MV-4-11 (cell line): Measurements from ENCODE around the gene MFN2.
A peak's percentile ranks its signal among the peaks of the same experiment; 100 is the strongest.
"Not testable (repeated sequence)": the region's sequence is repeated elsewhere in the genome, so short reads cannot be mapped to it uniquely, and the experiment has no call there.

Experiments used
- DNase-seq: peaks from one replicate; lab custom pipeline; 2025; lab: John Stamatoyannopoulos, UW

Gene MFN2

DNA sequence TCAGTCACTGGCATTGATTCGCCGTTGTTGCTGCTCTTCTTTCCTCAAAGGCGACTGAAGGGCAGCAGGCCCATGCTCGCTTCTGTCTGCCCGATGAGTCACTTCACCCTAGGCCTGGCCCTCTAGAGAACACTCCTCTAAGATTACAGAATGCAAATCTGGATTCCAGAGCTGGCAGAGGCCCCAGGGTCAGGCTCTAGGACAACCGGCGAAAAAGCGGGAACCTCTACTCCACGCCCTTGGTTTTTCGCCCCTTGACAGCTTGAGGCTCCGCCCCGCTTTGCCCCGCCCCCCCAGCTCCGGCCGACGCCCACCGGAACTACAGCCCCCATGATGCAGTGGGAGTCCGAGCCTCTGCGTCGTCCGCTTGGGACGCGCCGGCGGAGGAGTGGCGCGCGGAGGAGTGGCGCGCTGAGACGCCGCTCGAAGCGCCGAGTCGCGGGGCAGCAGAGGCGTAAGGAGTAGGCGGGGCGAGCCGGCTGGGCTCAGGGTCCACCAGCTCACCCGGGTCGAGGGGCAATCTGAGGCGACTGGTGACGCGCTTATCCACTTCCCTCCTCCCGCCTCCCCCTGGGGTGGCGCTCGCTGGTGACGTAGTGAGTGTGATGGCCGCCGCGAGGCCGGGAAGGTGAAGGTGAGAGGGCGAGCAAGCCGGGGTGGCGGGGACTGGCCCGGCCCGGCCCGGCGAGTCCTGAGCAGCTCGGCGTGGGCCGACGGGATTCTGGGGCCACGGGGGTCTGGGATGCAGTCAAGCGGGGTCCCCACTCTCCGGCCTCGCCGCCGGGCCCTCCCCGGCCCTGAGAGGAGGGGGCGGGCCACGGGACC is at the start of gene MFN2:
TSS of gene MFN2 (plus strand) at position 594 of the 825 bp plus-strand sequence. CDS start 8,725 bp downstream, outside the sequence.
- DNase-seq = peak; percentile 96

DNA sequence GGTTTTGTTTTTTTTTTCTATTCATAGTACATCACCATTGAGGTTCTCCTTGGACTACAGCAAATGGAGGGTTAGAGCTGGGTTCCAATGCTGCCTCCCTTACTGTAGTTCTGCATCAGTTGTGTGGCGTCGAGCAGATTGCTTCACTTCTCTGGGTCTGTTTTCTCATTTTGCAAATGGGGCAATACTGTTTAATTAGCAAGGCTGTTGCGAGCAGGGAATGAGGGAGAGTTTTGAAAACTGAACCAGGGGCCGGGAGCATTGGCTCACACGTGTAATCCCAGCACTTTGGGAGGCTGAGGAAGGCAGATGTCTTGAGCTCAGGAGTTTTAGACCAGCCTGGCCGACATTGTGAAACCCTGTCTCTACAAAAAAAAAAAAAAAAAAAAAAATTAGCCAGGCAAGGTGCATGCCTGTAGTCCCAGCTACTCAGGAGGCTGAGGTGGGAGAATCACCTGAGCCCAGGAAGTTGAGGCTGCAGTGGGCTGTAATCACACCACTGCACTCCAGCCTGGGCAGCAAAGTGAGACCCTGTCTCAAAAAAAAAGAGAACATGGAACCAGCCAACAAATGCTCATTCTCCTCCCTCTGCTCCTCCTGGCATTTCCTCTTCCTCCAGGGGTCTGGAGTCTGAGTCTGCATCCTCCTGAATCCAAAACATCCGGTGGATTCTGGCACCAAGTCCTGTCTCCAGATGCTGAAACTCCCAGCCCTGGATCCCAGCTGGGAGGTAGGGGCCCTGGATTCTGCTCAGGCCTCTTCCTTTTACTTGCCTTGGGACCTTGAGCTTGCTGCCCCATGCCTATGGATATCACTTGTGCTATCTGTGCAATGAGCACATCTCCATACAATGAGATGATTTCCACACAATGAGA is 49.4 kb upstream of the MFN2 start:
- DNase-seq = peak; percentile 9

DNA sequence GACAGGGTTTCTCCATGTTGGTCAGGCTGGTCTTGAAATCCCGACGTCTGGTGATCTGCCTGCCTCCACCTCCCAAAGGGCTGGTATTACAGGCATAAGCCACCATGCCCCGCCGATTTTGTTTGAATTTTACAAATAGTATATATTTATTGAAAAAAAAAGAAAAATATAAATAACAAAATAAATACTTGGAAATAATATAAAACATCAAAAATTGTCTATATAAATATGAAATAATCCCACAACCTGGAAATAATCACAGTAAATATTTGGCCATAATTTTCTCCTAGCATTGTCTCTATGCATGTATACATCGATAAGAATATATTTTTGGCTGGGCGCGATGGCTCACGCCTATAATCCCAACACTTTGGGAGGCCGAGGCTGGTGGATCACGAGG is 48.4 kb upstream of the MFN2 start:
- no peak for DNase-seq

DNA sequence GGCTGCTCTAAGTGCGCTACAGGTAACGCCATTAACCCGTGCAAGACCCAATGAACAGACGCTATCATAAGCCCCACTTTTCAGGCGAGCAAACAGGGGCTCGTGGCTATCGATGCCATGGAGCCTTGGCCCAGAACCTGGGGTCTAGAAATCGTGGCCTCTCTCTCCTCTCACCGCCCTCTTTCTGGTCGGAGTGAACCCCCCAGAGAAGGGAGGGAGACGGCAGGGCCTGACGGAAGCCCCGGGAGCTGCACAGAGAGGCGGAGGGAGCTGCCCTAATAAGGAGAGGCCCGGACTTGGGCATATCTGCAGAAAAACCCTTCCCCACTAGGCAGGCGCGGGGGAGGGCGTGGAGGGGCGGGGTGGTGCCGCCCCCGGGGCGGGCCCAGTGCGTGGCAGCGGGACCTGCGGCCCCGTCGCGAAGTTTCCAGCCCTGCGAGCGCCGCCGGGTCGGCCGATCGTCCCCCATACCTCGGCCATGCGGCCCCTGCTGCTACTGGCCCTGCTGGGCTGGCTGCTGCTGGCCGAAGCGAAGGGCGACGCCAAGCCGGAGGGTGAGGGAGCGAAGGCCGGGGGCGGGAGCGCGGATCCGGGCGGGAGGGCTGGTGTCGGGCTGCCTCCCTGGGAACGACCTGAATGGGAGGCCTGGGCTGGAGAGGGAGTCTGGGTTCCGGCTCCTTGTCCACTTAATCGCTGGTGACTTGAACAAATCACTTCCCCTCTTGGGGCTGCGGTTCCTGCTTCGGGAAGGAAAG is 45.8 kb upstream of the MFN2 start, which contains the start of gene PLOD1:
TSS of gene PLOD1 (plus strand) at position 416 of the 755 bp plus-strand sequence. CDS start at position 479, 63 bp downstream.
- DNase-seq = peak; percentile 73

DNA sequence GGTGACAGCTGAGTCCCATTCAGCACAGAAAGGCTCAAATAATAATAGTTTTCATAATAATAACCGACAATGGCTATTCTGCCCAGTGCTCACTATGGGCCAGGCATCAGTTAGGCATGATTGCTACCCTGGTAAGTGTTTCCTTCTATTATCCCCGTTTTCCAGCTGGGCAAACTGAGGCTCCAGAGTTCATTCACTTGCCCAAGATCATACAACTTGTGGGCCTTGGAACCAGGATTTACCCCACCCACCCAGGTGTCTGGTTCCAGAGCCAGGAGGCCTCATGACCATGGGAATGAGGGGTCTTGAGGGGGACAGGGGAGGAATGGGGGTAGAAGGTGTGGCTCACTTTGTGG is 45.2 kb upstream of the MFN2 start:
- DNase-seq = no peak

DNA sequence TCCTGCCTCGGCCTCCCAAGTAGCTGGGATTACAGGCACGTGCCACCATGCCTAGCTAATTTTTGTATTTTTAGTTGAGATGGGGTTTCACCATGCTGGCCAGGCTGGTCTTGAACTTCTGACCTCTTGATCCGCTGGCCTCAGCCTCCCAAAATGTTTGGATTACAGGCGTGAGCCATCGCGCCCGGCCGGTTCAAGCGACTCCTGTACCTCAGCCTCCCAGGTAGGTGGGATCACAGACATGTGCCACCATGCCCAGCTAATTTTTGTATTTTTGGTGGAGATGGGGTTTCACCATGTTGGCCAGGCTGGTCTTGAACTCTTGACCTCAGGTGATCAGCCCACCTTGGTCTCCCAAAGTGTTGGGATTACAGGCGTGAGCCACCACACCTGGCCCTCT is 44.5 kb upstream of the MFN2 start:
- not testable (repeated sequence) for DNase-seq

DNA sequence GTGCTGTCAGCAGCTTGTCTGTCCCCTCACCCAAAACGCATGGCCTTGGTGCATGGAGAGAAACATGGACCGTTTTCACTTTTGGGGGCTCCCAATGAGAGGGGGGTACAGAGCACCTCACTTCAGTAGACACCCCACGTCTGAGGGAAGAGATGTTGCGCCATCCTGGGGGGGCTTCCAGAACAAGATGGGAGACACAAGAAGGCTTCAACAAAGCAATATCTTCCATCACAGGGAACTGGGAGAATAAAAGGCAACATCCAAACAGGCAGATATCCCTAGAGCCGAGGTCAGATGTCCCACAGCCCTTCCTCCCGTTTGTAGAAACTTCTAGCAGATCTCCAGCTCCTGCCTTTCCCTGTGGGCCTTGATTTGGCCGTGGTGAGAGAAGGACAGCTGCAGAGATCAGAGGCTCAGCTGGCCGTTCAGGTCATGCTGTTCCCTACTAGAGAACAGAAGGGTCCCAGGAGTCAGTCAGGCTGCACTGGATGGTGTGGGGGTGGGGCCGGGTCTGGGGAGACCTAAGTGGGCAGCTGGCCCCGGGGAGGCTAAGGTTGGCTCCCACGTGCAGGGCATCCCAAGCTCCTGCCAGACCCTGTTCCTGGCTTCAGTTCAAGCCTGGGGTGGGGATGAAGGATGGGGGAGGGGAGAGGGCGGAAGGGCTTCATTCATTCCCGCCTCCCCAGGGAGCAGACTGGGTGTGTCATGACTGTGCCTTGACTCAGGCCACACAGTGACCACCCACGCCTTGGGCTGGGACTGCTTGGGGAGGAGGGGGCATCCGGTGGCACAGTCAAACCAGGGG is 41.3 kb upstream of the MFN2 start:
- no peak for DNase-seq

DNA sequence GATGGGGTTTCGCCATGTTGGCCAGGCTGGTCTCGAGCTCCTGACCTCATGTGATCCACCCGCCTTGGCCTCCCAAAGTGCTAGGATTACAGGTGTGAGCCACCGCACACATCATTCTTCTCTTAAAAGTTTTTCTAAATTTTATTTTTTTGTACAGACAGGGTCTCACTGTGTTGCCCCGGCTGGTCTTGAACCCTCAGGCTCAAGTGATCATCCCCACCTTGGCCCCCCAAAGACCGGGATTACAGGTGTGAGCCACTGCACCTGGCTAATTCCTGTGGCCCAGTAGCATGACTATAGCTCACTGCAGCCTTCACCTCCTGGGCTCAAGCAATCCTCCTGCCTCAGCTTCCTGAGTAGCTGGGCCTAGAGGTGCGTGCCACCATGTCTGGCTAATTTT is 40.5 kb upstream of the MFN2 start:
- DNase-seq = not testable (repeated sequence)

DNA sequence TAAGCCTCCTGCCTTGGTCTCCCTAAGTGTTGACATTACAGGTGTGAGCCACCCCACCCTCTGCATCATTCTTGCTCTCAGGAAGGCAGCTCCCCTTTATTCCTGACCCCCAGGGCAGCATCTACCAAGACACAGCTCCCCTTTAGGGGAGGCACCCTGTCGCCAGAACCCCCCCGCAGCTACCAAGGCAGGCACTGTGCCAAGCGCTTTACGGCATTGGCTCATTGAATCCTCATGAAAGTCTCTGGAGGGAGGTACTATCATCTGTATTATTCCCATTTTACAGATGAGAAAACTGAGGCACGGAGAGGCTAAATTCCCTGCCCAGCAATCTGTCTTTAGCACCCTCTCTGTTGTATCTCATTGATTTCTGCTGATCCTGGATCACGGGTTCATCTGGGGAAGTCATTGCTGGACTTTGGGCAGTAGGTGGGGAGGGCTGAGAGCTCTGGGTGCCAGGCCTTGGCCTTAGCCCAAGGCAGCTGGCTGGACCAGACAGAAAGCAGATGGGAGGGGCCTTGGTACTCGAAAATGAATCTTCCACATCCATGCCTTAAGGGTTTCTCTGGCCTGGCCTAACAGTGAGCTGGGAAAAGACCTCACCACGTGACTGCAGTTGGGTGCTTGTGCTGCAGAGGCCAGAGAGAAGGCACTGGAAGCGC is 39.9 kb upstream of the MFN2 start:
- DNase-seq = no peak

DNA sequence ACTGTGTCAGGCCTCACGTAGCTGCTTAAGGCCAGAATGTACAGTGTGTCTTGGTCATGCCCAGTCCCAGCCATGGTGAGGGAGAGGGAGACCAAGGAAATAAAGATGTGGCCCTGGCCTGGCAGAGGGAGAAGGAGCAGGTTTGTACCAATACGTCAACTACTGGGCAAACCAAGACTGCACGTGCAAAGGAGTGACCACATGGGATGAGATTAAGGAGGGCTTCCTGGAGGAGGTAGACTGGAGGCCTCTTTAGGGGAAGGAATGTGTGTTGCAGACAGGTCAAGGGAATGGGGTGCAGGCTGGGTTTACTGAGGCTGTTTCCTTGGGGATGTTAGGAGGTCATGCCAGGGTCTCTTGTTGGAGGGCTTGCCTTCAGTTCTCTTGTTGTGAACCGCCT is 38.0 kb upstream of the MFN2 start:
- no peak for DNase-seq

DNA sequence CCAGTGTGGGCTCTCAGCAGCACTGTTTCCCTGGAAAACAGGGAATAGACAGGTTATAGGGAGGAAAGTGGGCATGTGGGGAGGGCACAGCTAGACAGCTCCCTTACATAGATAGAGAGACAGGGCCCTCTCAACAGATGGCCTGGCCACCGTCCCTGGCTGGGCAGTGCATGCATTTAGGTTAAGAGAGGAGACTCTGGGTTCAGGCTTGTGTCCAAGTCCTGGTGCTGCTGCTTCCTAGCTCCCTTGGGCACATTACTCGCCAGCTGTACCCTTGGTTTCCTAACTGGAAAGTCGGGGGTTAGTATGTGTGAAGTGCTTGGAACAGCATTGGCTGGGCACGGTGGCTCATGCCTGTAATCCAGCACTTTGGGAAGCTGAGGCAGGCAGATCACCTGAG is 36.6 kb upstream of the MFN2 start:
- no peak for DNase-seq

DNA sequence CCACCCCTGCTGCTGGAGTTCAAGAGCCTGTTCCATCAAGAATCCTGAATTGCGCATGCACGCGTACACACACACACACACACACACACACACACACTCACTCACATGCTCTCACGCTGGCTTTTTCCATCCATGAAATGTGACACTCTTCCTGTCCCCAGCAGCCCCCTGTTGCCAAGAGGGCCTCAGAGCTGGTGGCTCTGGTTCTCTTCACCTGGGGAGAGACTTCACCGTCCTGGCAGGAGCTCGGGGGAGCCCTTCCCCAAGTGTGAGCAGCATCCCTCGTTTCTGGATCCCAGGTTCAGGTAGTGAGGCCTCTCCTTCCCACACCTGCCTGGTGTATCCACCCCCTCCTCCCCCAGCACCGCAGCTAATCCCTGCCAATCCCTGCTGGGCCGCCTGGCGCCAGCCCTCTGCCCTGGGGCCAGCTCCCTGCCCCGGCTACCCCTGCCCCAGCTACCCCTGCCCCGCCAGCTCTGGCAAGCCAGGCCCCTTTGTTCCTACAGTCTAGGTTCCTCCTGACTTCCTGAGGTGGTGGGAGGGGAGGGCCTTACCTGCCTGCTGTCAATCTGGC is 35.8 kb upstream of the MFN2 start:
- DNase-seq = no peak

DNA sequence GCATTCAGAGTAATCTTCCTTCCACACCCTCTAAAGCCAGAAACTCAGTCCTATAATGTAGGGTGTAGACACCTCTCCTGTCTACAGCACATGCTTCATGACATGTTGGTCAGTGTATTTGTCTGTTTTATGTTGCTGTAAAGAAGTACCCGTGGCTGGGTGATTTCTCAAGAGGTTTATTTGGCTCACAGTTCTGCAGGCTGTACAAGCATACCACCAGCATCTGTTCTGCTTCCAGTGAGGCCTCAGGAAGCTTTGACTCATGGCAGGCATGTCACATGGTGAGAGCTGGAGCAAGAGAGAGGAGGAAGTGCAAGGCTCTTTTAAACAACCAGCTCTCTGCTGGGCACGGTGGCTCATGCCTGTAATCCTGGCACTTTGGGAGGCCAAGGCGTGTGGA is 33.6 kb upstream of the MFN2 start:
- DNase-seq = peak; percentile 42

DNA sequence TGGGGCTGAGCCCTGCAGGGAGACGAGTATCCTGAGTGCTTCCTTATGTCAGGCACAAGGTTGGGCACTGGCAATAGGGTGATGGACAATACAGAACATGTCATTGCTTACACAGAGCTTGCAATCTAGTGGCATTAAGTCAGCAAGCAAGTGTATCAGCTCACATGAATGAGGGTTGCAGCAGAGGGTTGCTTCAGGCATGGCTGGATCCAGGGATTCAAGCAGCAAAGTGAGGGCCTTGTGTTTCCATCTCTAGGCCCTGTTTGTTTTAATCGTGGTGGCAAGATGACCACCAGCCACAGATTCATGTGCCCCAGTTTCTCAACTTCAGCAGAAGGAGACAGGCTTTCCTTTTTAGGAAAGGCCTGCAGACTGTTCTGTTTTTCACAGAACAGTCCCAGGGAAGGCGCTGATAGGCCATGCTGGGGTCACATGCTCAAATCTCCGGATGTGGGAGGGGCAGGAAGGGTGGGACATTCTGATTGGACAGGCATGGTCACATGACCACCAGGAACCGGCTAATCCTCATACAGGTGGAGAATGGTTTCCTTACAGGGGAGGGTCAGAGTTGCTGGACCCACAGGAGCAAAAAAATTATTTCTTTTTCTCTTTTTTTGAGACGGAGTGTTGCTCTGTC is 31.3 kb upstream of the MFN2 start:
- DNase-seq = peak; percentile 56

DNA sequence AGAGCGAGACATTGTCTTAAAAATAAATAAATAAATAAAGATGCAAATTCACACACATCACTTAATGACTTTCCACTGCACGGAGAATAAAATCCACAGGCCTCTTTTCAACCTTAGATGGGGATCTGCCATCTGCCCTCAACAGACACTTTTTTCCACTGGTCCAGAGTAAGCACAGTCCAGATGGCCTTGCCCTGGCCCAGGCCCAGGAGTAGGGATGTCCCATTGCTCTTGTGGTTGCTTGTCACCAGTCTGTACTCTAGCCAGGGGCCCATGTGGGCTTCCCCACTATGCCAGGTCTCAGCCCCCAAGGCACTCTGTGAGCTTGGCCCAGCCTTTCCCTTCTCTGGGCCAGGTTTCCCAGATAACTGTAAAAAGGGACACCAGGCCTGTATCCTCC is 28.3 kb upstream of the MFN2 start:
- no peak for DNase-seq

DNA sequence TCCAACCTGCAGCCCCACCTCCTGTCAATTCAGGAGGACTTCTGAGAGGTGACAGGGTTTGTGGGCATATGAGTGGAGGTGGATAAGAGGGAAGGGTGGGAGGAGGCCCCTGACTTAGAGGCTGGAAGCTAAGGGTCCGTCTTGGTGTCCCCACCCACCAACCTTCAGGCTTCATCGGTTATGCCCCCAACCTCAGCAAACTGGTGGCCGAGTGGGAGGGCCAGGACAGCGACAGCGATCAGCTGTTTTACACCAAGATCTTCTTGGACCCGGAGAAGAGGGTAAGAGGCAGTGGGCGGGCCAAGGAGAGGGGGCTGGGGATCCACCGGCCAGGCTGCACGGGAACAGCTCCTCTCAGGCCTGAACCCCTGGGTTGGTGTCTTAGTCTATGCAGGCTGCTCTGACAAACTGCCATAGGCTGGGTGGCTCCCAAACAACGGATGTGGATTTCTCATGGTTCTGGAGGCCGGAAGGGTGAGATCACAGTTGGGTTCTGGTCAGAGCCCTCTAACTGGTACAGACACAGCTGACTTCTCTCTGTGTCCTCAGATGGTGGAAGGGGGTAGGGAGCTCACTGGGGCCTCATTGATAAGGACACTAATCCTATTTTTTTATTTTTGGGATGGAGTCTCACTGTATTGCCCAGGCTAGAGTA is 27.7 kb upstream of the MFN2 start:
- no peak for DNase-seq

DNA sequence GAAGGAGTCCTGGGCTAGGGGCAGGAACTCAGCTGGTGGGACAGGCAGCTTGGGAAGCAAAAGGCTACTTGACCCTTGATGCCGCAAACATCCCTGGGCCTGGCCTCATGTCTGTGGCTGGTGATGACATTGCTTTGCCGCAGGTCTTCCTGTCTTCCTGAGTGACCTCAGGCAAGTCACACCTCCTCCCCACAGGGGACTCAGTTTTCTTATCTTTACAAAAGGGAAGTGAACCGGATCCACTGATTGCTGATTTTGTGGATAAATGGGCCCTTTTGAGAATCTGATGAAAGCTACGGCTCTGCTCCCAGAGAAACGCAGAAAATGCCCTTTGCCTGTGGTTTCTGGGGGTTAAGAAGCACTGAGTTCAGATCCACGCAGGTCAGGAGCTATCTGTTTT is 25.0 kb upstream of the MFN2 start:
- DNase-seq = no peak

DNA sequence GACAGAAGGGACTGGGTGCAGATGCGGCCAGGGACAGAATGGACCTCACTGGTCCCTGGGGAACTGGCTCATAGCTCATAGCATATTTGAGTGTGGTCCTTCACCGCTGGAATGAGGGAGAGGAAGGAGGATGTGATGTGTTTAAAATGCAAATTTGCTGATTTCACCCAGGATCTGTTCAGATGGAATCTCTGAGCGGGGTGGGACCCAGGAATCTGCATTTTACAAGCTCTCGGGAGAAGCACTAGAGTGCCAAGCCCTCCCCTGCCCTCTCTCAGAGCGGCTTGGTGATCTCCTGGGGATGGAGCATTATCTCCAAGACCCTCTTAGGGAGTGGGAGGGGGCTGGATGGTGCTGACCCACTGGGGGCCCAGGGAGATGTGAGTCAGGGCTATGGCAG is 22.8 kb upstream of the MFN2 start:
- no peak for DNase-seq

DNA sequence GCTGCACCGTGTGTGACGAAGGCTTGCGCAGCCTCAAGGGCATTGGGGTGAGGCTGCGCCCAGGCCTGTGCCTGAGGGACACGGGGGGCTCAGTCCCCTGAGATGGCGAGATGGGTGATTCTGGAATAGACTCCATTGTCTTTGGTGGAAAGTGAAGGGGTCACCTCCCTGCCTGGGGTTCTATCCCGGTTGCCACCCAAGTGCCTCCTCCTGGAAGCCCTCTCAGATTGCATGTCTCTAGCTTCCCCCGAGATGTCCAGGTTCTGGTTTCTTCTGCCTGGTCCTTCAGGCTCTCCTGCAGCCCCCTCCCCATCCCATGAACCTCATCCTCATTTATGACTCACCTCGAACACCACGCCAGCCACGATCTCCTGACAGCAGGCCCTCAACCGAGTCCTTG is 22.3 kb upstream of the MFN2 start:
- no peak for DNase-seq

DNA sequence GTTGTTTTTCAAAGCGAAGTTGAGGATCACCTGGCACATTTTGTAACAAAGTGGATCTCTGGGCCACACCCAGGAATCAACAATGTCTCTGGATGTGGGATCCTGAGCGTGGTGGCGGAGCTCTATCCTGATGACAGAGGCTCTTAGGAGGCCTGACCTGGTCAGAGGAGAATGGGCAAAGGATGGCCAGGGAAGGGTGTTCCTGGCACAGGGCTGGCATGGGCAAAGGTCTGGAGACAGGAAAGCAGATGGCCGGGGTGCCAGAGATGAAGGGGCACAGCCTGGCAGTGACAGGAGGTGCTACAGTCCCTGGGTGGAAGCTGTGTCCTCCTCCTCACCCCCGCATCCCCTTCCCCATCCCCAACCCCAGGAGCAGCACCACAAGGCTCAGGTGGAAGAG is 20.0 kb upstream of the MFN2 start:
- DNase-seq = no peak
